HL-60 (cell line): ENCODE results near the gene PLD2.

Experiments
- GABPA ChIP-seq: IDR thresholded peaks from 2 replicates; pipeline ENCODE4 v1.6.1; 2012; ENCODE audit warnings: low read depth
- POLR2AphosphoS5 ChIP-seq: IDR thresholded peaks from 2 replicates; pipeline ENCODE4 v1.6.1; 2012; ENCODE audit warnings: low read depth
- TF ChIP-seq, protein P1 (sequence below): IDR thresholded peaks from one replicate; pipeline ENCODE4 v1.5.1; 2011; ENCODE audit warnings: low read length, control low read depth, inconsistent platforms; ENCODE audit not compliant: insufficient read depth

DNA sequence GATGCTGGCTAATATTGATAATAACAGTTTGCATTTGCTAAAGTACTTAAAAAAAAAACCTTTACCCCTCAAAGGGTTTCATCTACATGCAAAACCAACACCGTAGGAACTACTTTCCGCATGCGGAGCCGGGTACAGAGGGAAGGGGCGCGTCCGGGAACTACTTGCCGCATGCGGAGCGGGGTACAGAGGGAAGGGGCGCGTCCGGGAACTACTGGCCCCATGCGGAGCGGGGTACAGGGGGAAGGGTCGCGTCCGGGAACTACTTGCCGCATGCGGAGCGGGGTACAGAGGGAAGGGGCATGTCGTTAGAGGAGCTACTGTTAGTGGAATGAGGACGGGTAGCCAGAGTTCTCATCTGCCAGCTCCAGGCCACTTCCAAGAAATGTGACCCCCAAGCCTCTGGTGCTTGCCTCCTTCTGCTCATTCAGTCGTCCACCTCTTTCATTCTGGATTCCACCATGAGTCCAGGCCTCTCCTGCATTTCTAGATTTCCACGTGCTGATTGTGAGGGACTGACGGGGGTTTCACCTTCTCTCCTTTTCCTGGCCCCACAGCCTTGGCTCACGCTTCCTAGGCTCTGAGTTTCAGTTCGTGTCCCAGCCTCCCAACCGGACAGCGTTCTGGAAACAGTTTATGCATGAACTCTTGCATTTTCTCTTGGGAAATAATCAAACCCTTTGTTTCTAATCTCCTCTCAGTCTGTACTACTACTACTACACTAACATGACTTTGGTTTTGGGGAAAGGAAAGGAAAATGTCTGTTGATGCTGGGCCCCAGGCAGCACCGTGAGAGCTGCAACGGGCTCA, 53.1 kb downstream of the PLD2 start:
- TF ChIP-seq, protein P1, sequence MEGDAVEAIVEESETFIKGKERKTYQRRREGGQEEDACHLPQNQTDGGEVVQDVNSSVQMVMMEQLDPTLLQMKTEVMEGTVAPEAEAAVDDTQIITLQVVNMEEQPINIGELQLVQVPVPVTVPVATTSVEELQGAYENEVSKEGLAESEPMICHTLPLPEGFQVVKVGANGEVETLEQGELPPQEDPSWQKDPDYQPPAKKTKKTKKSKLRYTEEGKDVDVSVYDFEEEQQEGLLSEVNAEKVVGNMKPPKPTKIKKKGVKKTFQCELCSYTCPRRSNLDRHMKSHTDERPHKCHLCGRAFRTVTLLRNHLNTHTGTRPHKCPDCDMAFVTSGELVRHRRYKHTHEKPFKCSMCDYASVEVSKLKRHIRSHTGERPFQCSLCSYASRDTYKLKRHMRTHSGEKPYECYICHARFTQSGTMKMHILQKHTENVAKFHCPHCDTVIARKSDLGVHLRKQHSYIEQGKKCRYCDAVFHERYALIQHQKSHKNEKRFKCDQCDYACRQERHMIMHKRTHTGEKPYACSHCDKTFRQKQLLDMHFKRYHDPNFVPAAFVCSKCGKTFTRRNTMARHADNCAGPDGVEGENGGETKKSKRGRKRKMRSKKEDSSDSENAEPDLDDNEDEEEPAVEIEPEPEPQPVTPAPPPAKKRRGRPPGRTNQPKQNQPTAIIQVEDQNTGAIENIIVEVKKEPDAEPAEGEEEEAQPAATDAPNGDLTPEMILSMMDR, result no peak
- TF ChIP-seq POLR2AphosphoS5 (no peak), GABPA (no peak)
